ENCODE measurements around the gene CTSH.

GRCh38 chr15:78889000-78889399 lies 55.8 kb downstream of the CTSH start:
- no peak for TF ChIP-seq CTCF (IDR thresholded peaks at IDR 0.05)
- no peak for TF ChIP-seq POLR2A (IDR thresholded peaks at IDR 0.05)
